HepG2 (cell line): ENCODE measurements around the gene H1-8. TPM values are rescaled to one million over a fixed set of nuclear protein-coding genes. Genes with fewer than 3 reads are reported as not detected.

Experiments
- IKZF1 ChIP-seq: fragments of 450-650 bp; IDR thresholded peaks from 2 replicates; pipeline ENCODE4 v1.7.1; 2016
- KDM4B ChIP-seq: sonication (generic); formaldehyde crosslinking; IDR thresholded peaks from 2 replicates; pipeline ENCODE4 v1.4.0; 2020; ENCODE audit warnings: missing genetic modification reagents
- NR2C2 ChIP-seq: sonication (generic); formaldehyde crosslinking; IDR thresholded peaks from 2 replicates; pipeline ENCODE4 v1.4.0; 2020; ENCODE audit warnings: missing genetic modification reagents, mild to moderate bottlenecking, moderate library complexity, borderline replicate concordance
- PHF21A ChIP-seq: sonication (generic); formaldehyde crosslinking; IDR thresholded peaks from 2 replicates; pipeline ENCODE4 v1.5.0; 2020; ENCODE audit warnings: mild to moderate bottlenecking, missing genetic modification reagents
- SRSF9 ChIP-seq: fragments of 200-400 bp; formaldehyde crosslinking; IDR thresholded peaks from 2 replicates; pipeline ENCODE4 v1.6.1; 2018; ENCODE audit warnings: borderline replicate concordance, mild to moderate bottlenecking, low read depth, low read length; ENCODE audit not compliant: insufficient read depth, poor library complexity, severe bottlenecking
- ZBTB21 ChIP-seq: sonication (generic); formaldehyde crosslinking; IDR thresholded peaks from 2 replicates; pipeline ENCODE4 v1.4.0; 2020; ENCODE audit warnings: missing genetic modification reagents
- ZBTB46 ChIP-seq: sonication (generic); formaldehyde crosslinking; IDR thresholded peaks from 2 replicates; pipeline ENCODE4 v1.4.0; 2020; ENCODE audit warnings: mild to moderate bottlenecking, missing genetic modification reagents, borderline replicate concordance
- ZNF33A ChIP-seq: sonication (generic); formaldehyde crosslinking; IDR thresholded peaks from 2 replicates; pipeline ENCODE4 v1.5.1; 2020; ENCODE audit warnings: missing genetic modification reagents, mild to moderate bottlenecking, moderate library complexity, borderline replicate concordance
- ZNF530 ChIP-seq: sonication (generic); formaldehyde crosslinking; IDR thresholded peaks from 2 replicates; pipeline ENCODE4 v1.5.0; 2020; ENCODE audit warnings: low read depth, mild to moderate bottlenecking, missing genetic modification reagents
- ZNF547 ChIP-seq: sonication (generic); formaldehyde crosslinking; IDR thresholded peaks from 2 replicates; pipeline ENCODE4 v1.5.1; 2020; ENCODE audit warnings: mild to moderate bottlenecking, missing genetic modification reagents
- ZNF563 ChIP-seq: sonication (generic); formaldehyde crosslinking; IDR thresholded peaks from 2 replicates; pipeline ENCODE4 v1.8.0; 2022; ENCODE audit warnings: mild to moderate bottlenecking, moderate library complexity, missing genetic modification reagents
- ZNF841 ChIP-seq: sonication (generic); formaldehyde crosslinking; IDR thresholded peaks from 2 replicates; pipeline ENCODE4 v1.8.1; 2023; ENCODE audit warnings: missing genetic modification reagents, borderline replicate concordance
- polyA plus RNA-seq, 8 experiments: library from polyadenylated mRNA; depleted of rRNA in 3 of 8; stranded (reverse) in 7 of 8; unstranded in 1 of 8; fragments of >200 nt; fragmentation: Illumina TruSeq in 4 of 8; extraction: Trizol in 4 of 8; gene quantifications; 2 replicates each; pipeline versions ENCODE4 v1.2.1 to v1.2.3, GENCODE V29; 2011 to 2016; ENCODE audit warnings: low read depth in 4 of 8, missing spikeins in 1 of 8, mixed read lengths in 1 of 8; ENCODE audit not compliant: insufficient read depth in 1 of 8
- total RNA-seq, 5 experiments: library from RNA; depleted of rRNA; stranded (reverse); fragments of >200 nt; fragmentation: Illumina TruSeq; extraction: Trizol; gene quantifications; 2 replicates each; pipeline ENCODE4 v1.2.3, GENCODE V29; 2016; ENCODE audit warnings: low read depth in 1 of 5
- TF ChIP-seq, protein P1 (sequence below): sonication (generic); formaldehyde crosslinking; conservative IDR thresholded peaks from 2 replicates; pipeline ENCODE4 v1.4.0; 2020; ENCODE audit warnings: mild to moderate bottlenecking, missing genetic modification reagents, moderate library complexity
- TF ChIP-seq, protein P2 (sequence below): sonication (generic); formaldehyde crosslinking; IDR thresholded peaks from 2 replicates; pipeline ENCODE4 v1.4.0; 2020; ENCODE audit warnings: missing genetic modification reagents
- TF ChIP-seq, protein P3 (sequence below): IDR thresholded peaks from 2 replicates; pipeline ENCODE4 v1.6.1; 2016; ENCODE audit warnings: missing compliant biosample characterization, missing genetic modification reagents, borderline replicate concordance

H1-8 gene
- total and polyA plus RNA-seq, 2 of the 13 experiments (the other 11 are each of a cell fraction or from before 2014, with no cell fraction given): 0.08 TPM; not detected in 1

DNA sequence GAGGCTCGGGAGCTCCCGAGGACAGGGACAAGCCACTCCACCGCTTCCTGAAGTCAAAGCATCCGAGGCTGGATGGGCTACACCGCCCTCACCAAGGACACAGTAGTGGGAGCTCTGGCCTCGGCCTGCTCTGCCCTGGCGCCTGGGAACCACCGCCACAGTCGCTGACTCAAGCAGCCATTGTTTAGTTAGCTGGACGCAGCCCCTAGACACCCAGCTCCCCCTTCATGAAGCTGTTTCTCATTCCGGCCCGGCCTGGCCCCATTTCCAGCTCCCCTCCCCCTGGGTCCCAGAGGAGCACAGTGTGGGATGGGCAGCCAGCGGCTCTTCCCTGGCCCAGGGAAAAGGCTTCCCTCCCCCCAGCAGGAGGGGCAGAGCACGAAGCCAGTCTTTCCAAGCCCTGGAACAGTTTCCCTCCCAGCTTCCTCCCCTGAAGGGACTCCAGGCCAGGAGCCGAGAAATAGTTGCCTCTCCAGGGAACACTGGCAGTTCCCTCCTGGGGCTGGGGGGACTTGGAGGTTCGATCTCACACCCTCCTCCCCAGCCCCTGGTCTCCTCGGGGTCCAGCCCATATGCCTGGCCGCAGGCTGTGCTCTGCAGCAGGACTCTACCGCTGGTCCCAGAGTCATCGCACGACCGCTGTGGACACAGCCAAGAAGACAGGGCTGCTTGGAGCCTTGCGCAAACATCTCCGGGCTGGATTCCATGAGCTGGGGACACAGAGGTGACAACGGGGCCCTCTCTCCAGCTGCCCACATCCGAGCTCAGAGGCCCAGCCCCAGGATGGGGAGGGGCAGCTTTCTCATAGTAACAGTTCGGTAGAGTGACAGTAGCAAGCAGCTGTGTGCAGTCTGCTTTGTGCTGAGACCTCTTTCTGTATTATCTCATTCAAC, 53.5 kb downstream of the H1-8 start (continued):
- TF ChIP-seq, protein P1, sequence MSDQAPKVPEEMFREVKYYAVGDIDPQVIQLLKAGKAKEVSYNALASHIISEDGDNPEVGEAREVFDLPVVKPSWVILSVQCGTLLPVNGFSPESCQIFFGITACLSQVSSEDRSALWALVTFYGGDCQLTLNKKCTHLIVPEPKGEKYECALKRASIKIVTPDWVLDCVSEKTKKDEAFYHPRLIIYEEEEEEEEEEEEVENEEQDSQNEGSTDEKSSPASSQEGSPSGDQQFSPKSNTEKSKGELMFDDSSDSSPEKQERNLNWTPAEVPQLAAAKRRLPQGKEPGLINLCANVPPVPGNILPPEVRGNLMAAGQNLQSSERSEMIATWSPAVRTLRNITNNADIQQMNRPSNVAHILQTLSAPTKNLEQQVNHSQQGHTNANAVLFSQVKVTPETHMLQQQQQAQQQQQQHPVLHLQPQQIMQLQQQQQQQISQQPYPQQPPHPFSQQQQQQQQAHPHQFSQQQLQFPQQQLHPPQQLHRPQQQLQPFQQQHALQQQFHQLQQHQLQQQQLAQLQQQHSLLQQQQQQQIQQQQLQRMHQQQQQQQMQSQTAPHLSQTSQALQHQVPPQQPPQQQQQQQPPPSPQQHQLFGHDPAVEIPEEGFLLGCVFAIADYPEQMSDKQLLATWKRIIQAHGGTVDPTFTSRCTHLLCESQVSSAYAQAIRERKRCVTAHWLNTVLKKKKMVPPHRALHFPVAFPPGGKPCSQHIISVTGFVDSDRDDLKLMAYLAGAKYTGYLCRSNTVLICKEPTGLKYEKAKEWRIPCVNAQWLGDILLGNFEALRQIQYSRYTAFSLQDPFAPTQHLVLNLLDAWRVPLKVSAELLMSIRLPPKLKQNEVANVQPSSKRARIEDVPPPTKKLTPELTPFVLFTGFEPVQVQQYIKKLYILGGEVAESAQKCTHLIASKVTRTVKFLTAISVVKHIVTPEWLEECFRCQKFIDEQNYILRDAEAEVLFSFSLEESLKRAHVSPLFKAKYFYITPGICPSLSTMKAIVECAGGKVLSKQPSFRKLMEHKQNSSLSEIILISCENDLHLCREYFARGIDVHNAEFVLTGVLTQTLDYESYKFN: peak; percentile 55; the same call in 1 of the 2 replicates
- TF ChIP-seq ZNF530 (CRISPR knock-in tag): no peak
- TF ChIP-seq, protein P2, sequence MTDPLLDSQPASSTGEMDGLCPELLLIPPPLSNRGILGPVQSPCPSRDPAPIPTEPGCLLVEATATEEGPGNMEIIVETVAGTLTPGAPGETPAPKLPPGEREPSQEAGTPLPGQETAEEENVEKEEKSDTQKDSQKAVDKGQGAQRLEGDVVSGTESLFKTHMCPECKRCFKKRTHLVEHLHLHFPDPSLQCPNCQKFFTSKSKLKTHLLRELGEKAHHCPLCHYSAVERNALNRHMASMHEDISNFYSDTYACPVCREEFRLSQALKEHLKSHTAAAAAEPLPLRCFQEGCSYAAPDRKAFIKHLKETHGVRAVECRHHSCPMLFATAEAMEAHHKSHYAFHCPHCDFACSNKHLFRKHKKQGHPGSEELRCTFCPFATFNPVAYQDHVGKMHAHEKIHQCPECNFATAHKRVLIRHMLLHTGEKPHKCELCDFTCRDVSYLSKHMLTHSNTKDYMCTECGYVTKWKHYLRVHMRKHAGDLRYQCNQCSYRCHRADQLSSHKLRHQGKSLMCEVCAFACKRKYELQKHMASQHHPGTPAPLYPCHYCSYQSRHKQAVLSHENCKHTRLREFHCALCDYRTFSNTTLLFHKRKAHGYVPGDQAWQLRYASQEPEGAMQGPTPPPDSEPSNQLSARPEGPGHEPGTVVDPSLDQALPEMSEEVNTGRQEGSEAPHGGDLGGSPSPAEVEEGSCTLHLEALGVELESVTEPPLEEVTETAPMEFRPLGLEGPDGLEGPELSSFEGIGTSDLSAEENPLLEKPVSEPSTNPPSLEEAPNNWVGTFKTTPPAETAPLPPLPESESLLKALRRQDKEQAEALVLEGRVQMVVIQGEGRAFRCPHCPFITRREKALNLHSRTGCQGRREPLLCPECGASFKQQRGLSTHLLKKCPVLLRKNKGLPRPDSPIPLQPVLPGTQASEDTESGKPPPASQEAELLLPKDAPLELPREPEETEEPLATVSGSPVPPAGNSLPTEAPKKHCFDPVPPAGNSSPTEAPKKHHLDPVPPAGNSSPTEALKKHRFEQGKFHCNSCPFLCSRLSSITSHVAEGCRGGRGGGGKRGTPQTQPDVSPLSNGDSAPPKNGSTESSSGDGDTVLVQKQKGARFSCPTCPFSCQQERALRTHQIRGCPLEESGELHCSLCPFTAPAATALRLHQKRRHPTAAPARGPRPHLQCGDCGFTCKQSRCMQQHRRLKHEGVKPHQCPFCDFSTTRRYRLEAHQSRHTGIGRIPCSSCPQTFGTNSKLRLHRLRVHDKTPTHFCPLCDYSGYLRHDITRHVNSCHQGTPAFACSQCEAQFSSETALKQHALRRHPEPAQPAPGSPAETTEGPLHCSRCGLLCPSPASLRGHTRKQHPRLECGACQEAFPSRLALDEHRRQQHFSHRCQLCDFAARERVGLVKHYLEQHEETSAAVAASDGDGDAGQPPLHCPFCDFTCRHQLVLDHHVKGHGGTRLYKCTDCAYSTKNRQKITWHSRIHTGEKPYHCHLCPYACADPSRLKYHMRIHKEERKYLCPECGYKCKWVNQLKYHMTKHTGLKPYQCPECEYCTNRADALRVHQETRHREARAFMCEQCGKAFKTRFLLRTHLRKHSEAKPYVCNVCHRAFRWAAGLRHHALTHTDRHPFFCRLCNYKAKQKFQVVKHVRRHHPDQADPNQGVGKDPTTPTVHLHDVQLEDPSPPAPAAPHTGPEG (CRISPR knock-in tag): no peak
- TF ChIP-seq KDM4B (CRISPR knock-in tag): no peak
- TF ChIP-seq PHF21A (CRISPR knock-in tag): peak; percentile 91
- peak; percentile 33; the same call in 1 of the 2 replicates for TF ChIP-seq ZBTB21 (CRISPR knock-in tag)
- no peak for TF ChIP-seq ZNF563 (CRISPR knock-in tag)
- no peak for TF ChIP-seq SRSF9
- no peak for TF ChIP-seq ZNF841
- TF ChIP-seq NR2C2: no peak; the same call in 1 of the 2 replicates
- 0 out of 2 replicates have a peak, but pooled peaks have one; percentile 19 for TF ChIP-seq ZNF547 (CRISPR knock-in tag)
- no peak for TF ChIP-seq IKZF1
- no peak for TF ChIP-seq ZNF33A (CRISPR knock-in tag)
- TF ChIP-seq ZBTB46 (CRISPR knock-in tag): 0 out of 2 replicates have a peak, but pooled peaks have one; percentile 18
- TF ChIP-seq, protein P3, sequence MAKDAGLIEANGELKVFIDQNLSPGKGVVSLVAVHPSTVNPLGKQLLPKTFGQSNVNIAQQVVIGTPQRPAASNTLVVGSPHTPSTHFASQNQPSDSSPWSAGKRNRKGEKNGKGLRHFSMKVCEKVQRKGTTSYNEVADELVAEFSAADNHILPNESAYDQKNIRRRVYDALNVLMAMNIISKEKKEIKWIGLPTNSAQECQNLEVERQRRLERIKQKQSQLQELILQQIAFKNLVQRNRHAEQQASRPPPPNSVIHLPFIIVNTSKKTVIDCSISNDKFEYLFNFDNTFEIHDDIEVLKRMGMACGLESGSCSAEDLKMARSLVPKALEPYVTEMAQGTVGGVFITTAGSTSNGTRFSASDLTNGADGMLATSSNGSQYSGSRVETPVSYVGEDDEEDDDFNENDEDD (CRISPR knock-in tag): peak; percentile 14; the same call in 1 of the 2 replicates
